HS-5 (cell line): ENCODE data around the gene HDHD3.

ENCODE experiments used
- DNase-seq: peaks from one replicate; pipeline ENCODE4 v3.0.0-alpha.2; 2012; ENCODE audit warnings: low read depth

Gene HDHD3

GRCh38 chr9:113363336-113363735 lies 13.4 kb downstream of the HDHD3 start:
- no peak for DNase-seq

- no peak for DNase-seq
Measured at GRCh38 chr9:113361304-113362018, 15.3 kb downstream of the HDHD3 start.

DNA sequence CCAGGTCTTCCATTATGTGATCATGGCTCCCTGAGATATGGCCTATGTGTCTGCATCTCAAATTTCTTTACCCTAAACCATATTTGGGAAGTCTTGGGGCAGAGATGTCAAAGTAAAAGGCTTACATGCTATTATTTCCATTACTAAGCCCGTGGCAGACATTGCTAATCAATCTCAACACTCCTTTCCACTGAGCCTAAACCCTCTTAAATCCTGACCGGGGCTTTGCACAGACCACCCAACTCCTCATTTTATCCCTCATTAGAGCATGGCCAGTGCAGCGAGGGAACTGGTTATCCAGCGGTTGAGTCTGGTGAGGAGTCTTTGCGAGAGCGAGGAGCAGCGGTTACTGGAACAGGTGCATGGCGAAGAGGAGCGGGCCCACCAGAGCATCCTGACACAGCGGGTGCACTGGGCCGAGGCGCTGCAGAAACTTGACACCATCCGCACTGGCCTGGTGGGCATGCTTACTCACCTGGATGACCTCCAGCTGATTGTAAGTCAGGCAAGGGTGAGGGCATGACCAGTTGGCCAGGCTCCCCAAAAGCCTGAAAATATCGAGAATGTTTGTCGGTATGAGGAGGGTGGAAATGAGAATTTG lies 16.4 kb downstream of the HDHD3 start:
- DNase-seq: no peak

DNA sequence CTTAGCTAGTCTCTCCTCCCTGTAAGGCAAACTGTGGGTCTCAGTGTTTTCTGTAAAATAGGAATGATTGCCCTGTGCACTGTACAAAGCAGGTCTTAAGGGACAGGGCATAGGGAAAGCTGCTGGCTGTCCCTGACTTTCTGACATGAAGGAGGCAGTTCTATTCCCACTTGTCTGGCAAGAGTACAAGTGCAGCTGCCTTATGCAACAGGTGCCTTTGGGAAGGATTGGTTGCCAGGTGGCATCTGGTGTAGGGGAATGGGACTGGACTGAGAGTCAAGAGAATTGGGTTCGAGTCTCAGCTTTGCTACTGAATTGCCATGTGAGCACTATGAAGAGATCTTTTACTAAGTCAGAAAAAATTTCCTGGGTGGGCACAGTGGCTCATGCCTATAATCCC lies 17.4 kb downstream of the HDHD3 start:
- DNase-seq: no peak

DNA sequence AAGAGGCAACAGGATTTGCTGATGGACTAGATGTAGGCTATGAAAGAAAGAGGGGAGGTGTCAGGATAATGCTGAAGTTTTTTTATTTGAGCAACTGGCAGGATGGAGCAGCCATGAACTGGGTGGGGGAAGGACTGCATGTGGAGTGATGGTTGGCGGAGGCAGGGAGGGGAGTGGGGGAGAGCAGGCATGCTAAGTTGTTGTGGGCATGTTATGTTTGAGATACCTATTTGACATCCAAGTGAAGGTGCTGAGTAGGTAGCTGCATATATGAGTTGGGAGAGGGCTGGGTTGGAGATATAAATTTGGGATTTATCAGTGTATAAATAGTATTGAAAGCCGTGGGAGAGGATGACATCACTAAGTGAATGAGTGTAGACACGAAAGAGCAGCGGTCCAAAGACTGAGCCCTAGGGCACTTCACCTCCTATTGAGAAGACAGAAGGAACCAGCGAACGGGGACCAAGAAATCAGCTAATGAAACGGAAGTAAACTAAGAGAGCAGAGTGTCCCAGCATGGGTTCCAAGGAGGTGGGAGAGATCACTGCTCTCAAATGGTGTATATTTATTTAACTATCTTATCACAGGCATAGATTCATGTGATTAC lies 20.0 kb downstream of the HDHD3 start:
- no peak for DNase-seq

DNA sequence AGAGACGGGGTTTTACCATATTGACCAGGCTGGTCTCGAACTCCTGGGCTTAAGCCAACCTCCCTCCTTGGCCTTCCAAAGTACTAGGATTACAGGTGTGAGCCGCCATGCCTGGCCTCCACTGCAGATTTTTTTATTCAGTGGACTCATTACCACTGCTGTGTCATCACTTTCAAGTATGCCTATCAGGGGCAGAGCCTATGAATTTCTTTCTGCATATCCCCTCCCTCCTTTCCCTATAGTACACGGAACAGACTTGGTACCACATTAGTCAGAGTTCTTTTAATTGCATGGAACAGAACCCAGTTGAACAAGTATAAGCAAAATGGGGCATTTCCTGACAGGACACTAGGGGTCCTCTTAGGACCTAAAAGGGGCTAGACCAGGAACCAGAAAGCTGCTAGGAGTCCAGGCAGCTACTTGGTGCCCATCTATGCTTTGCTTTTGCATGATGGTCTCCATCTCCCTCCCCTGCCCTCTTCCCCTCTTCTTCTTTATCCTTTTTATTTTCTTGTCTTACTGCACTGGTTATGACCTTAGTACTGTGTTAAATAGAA lies 21.7 kb downstream of the HDHD3 start:
- no peak for DNase-seq

GRCh38 chr9:113352411-113352810 lies 24.4 kb downstream of the HDHD3 start:
- DNase-seq: no peak

GRCh38 chr9:113352006-113352405 lies 24.8 kb downstream of the HDHD3 start:
- DNase-seq: no peak

DNA sequence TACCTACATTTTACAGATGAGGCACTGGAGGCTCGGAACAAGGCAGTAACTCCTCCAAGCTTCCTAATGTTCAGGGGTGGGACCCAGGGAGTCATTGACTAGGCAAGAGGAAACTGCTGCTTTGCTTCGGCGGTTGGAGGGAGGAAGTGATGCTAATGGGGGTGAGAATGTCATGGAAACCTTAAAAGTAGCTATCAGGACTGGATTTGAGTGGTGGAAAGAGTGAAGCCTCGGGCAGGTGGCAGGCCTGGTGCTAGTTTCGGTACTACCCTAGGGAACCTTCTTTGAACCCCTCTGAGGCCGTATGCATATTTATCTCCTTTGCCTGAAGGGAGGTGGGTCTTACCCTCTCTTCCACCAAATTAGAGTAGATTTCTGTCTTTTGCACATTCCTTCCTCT lies 25.8 kb downstream of the HDHD3 start:
- no peak for DNase-seq

DNA sequence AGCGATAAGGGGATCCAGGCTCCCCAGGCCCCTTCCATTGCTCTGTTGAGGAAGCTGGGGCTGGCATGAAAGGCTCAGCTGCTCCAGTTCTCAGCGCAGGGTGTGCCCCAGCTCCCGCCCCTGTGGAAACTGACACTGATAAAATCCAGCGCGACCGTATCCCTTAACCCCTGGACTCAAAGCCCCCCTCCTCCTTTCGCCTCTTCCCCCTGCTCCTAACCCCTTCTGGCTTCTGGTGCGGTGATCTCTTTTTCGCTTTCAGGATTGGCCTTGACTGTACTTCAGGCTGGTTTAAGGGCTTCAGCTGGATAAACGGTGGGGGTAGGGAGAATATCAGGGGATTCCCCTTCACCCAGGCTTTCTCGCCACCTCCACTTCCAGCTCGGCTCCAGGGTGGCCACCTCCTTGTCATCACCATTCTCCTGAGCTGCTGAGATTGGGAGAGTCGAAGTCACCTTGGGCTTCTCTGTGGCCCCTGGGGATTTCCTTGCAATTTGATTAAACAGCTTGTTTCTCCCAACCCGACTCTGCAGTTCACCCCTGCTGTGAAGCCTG lies 26.6 kb downstream of the HDHD3 start:
- no peak for DNase-seq

DNA sequence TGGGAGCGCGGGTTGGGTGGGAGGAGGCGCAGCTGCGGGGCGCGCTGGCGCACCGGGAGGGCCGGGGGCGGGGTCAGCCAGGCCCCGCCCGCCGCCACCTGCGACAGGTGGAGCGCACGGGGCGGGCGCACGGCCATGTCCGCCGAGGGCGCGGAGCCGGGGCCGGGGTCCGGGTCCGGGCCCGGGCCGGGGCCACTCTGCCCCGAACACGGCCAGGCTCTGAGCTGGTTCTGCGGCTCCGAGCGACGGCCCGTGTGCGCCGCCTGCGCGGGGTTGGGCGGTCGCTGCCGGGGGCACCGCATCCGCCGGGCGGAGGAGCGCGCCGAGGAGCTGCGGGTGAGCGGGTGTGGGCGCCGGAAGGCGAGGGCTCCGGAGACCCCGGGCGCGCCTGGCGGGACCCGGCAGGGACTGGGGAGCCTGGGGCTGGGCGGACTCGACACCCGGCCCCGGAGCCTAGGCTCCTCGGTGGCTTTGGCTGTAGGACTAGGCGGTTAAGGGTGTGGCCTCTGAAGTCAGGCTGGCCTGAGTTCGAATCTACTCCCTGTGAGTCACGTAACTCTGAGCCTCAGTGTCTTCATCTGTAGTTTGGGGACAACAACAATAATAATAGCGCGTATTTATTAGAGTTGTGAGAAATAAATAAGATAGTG lies 27.2 kb downstream of the HDHD3 start, which contains the start of gene BSPRY:
BSPRY (plus strand) TSS at position 97 of the 650 bp plus-strand sequence; CDS start at position 136, 39 bp downstream.
- DNase-seq: no peak

- no peak for DNase-seq
Measured at GRCh38 chr9:113349066-113349444, 27.7 kb downstream of the HDHD3 start.

DNA sequence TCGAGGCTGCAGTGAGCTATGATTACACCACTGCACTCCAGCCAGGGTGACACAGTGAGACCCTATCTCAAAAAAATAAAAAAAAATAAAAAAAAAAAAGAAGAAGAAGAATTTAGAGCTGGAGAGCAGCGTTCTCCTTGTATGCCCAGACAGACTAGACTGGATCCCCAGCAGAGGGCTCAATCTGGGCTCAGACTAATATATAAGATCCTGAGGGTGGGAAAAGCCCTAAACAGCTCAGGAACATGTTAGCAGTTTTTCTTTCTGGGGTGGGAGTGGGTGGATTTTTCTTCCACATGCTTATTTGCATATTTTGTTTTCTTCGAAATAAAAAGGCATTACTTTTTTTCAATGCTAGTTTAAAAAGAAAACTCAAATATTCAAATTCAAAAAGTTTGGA lies 28.3 kb downstream of the HDHD3 start:
- DNase-seq: no peak

GRCh38 chr9:113345671-113346070 lies 31.1 kb downstream of the HDHD3 start:
- no peak for DNase-seq

- DNase-seq: no peak
Measured at GRCh38 chr9:113345190-113345589, 31.6 kb downstream of the HDHD3 start.

GRCh38 chr9:113343732-113344231 lies 33.0 kb downstream of the HDHD3 start:
- DNase-seq: no peak

DNA sequence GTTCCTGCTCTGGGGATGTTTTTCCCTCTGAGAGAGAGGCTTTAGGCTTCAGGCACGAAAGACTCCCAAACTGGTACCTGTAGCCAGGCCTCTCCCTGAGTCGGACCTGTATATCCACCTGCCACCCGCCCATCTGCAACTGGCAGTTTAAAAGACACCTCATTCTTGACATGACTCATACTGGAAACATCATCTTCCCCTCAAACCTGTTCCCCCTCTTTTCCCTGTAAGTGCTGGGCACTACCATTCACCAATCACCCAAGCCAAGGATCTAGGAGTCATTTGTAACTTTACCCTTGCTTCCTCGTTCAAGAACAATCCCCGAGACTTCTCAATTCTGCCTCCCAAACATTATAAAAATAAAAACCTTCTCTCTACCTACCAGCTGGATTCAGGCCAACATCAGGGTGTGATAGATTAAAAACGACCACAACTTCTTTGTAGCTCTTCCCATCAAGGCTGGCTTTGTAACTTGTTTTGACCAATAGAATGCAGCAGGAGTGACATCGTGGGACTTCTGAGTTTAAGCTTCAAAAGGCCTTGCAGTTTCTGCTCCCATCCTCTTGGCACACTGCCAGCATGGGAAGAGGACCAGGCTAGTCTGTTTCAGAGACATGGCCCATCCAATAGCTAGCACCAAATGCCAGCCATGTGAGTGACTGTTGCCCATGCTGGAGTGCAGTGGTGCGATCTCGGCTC lies 34.9 kb downstream of the HDHD3 start:
- DNase-seq: no peak

DNA sequence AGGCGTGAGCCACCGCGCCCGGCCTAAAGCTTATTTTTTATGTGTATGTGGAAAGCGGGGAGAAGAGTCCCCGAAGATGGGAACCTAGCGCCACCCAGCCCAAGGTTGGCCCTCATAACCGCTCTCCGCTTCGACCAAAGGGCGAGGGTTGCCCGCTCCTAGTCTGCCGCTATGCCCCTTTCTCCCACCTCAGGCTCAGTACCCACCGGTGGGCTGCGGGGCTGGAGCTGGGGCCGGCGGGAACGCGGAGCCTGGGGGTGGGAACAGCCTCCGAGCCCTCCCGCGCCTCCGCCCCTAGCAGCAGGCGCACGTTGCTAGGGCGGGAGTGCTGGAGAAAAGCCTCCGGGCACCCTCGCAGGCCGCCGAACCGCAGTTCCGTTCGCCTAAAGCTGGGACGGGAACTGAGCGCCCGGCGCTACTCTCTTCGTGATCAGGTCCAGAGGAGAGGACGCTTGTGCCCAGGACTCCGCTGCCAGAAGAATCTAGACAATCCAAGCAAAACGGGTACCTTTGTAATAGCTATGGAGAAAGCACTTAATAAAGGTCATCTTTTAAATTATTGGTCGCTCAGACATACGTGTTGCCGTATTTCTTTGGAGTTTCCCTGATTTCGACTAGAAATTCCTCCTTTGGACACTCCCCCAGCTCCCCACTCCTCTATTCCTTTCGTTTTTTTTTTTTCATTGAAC lies 36.6 kb downstream of the HDHD3 start, which contains the start of gene WDR31:
WDR31 (minus strand) TSS at position 265 of the 689 bp plus-strand sequence. CDS start 8,253 bp downstream, outside the sequence.
- peak; percentile 58 for DNase-seq

DNA sequence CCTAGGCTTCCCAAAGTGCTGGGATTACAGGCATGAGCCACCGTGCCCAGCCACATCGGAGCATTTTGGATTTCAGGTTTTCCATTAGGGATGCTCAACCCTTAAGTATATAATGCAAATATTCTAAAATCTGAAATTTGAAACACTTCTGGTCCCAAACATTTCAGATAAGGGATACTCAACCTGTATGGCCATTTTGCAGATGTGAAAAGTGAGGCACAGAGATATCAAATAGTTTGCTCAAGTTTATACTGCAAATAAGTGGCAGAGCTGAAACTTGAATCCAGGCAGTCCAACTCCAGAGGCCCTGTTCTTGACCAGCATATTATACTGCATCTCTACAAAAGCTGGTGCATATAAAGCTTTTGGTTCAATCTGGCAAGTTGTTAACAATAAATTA lies 39.1 kb downstream of the HDHD3 start:
- no peak for DNase-seq

- DNase-seq: no peak
Measured at GRCh38 chr9:113331780-113332179, 45.0 kb downstream of the HDHD3 start.
